ENCODE measurements around the gene C7orf57.

- no peak for TF ChIP-seq CTCF (IDR thresholded peaks at IDR 0.05)
- no peak for TF ChIP-seq POLR2A (IDR thresholded peaks at IDR 0.05)
Measured at GRCh38 chr7:48006866-48007265, 28.5 kb upstream of the C7orf57 start.

Data from sigmoid colon (tissue), 3 donors.